Neural progenitor cell (in vitro differentiated cells): Measurements from ENCODE around the gene YKT6. TPM values are rescaled to one million over a fixed set of nuclear protein-coding genes. Genes with fewer than 3 reads are reported as not detected.

ENCODE experiments used
- DNase-seq: peaks from one replicate; pipeline ENCODE4 v3.0.0-alpha.2; 2016; ENCODE audit warnings: low spot score
- H2AFZ ChIP-seq: fragments of 200-600 bp; sonication (generic); replicated peaks from 2 replicates; pipeline ENCODE4 v1.6.1; 2016; ENCODE audit warnings: antibody characterized with exemption
- H3F3A ChIP-seq: fragments of 200-600 bp; sonication (generic); 2 replicates; pipeline ENCODE4 v1.6.1; 2016; ENCODE audit warnings: antibody characterized with exemption, low read depth
- H3K27ac ChIP-seq: fragments of 200-600 bp; sonication (generic); 2 replicates; pipeline ENCODE4 v1.5.1; 2016; ENCODE audit warnings: mild to moderate bottlenecking
- H3K27me3 ChIP-seq: fragments of 200-600 bp; sonication (generic); 2 replicates; pipeline ENCODE4 v1.6.1; 2016; ENCODE audit warnings: mild to moderate bottlenecking, moderate library complexity
- H3K36me3 ChIP-seq: fragments of 200-600 bp; sonication (generic); 2 replicates; pipeline ENCODE4 v1.5.1; 2016
- H3K4me1 ChIP-seq: fragments of 200-600 bp; sonication (generic); 2 replicates; pipeline ENCODE4 v1.6.1; 2016; ENCODE audit warnings: mixed run types
- H3K4me2 ChIP-seq: fragments of 200-600 bp; sonication (generic); 2 replicates; pipeline ENCODE4 v1.6.1; 2016
- H3K4me3 ChIP-seq: fragments of 200-600 bp; sonication (generic); 2 replicates; pipeline ENCODE4 v1.5.1; 2016
- H3K79me2 ChIP-seq: fragments of 200-600 bp; sonication (generic); 2 replicates; pipeline ENCODE4 v1.6.1; 2016; ENCODE audit warnings: low read depth
- H3K9ac ChIP-seq: fragments of 200-600 bp; sonication (generic); 2 replicates; pipeline ENCODE4 v1.6.1; 2016
- H3K9me3 ChIP-seq: fragments of 200-600 bp; sonication (generic); 2 replicates; pipeline ENCODE4 v1.5.1; 2016; ENCODE audit warnings: low read depth
- H4K20me1 ChIP-seq: fragments of 200-600 bp; sonication (generic); 2 replicates; pipeline ENCODE4 v1.6.1; 2016; ENCODE audit warnings: low read depth
- H3K27ac Mint-ChIP-seq: 3 replicates; pipeline ENCODE4 v1.8.0; 2021; ENCODE audit warnings: mixed read lengths
- H3K27me3 Mint-ChIP-seq: 2 replicates; pipeline ENCODE4 v1.8.0; 2022; ENCODE audit warnings: low read depth, mild to moderate bottlenecking, inconsistent platforms, moderate library complexity, mixed read lengths; ENCODE audit not compliant: insufficient read depth
- H3K36me3 Mint-ChIP-seq: 3 replicates; pipeline ENCODE4 v1.8.0; 2021; ENCODE audit warnings: mixed read lengths
- H3K4me1 Mint-ChIP-seq: 3 replicates; pipeline ENCODE4 v1.8.0; 2021; ENCODE audit warnings: mixed read lengths
- H3K4me3 Mint-ChIP-seq: 3 replicates; pipeline ENCODE4 v1.8.0; 2021; ENCODE audit warnings: mild to moderate bottlenecking, moderate library complexity, mixed read lengths
- H3K9me3 Mint-ChIP-seq: 3 replicates; pipeline ENCODE4 v1.8.0; 2020; ENCODE audit warnings: mixed read lengths
- EZH2 ChIP-seq: fragments of 200-600 bp; sonication (generic); IDR thresholded peaks from 2 replicates; pipeline ENCODE4 v1.6.1; 2017; ENCODE audit warnings: antibody characterized with exemption, mild to moderate bottlenecking, moderate library complexity
- EZH2phosphoT487 ChIP-seq: fragments of 200-600 bp; sonication (generic); IDR thresholded peaks from 2 replicates; pipeline ENCODE4 v1.6.1; 2017; ENCODE audit warnings: antibody characterized with exemption
- total RNA-seq: library from RNA; depleted of rRNA; stranded (reverse); fragments of >200 nt; gene quantifications from 2 replicates; pipeline ENCODE4 v1.2.3, GENCODE V29; 2015; ENCODE audit warnings: low replicate concordance
- TF ChIP-seq, protein P1 (sequence below): fragments of 200-600 bp; sonication (generic); IDR thresholded peaks from 2 replicates; pipeline ENCODE4 v1.5.1; 2017; ENCODE audit warnings: antibody characterized with exemption, mild to moderate bottlenecking

YKT6 gene
- total RNA-seq, 1 donor from 2014 or later: 43.8 TPM

DNA sequence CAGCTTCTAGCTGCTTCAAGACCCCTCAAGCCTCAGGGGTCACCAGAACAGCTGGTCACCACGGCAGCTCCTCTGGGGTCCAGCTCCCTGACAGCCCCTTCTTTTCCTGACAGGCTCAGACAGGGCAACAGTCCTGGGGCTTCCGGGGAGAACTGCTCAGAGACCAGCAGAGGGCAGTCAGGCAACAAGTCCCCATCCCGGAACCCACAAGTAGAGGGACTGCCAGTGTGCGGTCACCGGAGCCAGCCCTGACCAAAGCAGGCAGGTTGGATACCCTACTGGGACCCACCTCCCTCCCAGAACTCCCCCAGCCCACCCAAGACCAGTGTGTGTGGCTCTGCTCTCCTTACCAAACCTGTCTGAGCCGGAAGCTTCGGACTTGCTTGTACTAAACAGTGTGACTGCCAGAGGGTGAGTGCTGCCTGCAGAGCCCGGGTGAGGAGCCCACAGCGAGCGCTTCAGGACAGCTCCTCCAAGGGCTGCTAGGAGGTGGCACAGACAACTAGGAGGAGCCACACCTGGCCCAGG is 40.3 kb downstream of the YKT6 start:
- Mint-ChIP-seq H3K27ac (no peak overlapping the region), H3K9me3 (no peaks in the 10 kb centered on the region), H3K4me1 (peaks cover 14% of the 10 kb centered on the region), H3K27me3 (peaks cover 3% of the 10 kb centered on the region), H3K4me3 (no peak overlapping the region), H3K36me3 (no peaks in the 10 kb centered on the region)
- Histone ChIP-seq H3K27ac (no peak overlapping the region), H3K4me2 (no peak overlapping the region), H2AFZ (peak overlapping the region; percentile 71), H3K27me3 (no peaks in the 10 kb centered on the region), H3K79me2 (no peaks in the 10 kb centered on the region), H4K20me1 (no peaks in the 10 kb centered on the region), H3K9me3 (no peaks in the 10 kb centered on the region), H3K4me1 (peaks cover 9% of the 10 kb centered on the region), H3K36me3 (no peaks in the 10 kb centered on the region), H3F3A (no peaks in the 10 kb centered on the region), H3K4me3 (no peak overlapping the region), H3K9ac (no peak overlapping the region)
- TF ChIP-seq, protein P1, sequence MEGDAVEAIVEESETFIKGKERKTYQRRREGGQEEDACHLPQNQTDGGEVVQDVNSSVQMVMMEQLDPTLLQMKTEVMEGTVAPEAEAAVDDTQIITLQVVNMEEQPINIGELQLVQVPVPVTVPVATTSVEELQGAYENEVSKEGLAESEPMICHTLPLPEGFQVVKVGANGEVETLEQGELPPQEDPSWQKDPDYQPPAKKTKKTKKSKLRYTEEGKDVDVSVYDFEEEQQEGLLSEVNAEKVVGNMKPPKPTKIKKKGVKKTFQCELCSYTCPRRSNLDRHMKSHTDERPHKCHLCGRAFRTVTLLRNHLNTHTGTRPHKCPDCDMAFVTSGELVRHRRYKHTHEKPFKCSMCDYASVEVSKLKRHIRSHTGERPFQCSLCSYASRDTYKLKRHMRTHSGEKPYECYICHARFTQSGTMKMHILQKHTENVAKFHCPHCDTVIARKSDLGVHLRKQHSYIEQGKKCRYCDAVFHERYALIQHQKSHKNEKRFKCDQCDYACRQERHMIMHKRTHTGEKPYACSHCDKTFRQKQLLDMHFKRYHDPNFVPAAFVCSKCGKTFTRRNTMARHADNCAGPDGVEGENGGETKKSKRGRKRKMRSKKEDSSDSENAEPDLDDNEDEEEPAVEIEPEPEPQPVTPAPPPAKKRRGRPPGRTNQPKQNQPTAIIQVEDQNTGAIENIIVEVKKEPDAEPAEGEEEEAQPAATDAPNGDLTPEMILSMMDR: peak; percentile 73
- TF ChIP-seq EZH2 (no peak), EZH2phosphoT487 (no peak)
- peak; percentile 91 for DNase-seq

DNA sequence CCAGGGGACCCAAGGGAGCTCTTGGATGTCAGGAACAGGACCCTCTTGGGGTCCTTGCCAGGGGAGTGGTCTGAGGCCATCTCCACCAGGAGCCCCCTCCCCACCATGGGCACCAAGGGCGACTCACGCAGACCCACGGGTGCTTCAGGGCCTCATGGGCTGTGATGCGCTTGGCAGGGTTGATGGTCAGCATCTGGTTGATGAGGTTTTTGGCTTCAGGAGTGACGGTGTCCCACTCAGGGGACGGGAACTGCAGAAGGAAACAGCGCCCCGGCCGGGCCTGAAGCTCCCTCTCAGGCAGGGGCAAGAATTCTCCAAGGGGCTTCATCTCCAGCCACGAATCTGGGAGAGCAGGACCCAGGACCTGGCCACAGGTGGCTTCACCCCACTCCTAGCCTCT is 41.3 kb downstream of the YKT6 start:
- Histone ChIP-seq H3K27ac (no peak overlapping the region), H3K27me3 (no peaks in the 10 kb centered on the region), H4K20me1 (no peaks in the 10 kb centered on the region), H3K36me3 (no peaks in the 10 kb centered on the region), H3K9ac (no peak overlapping the region), H3K4me1 (no peaks in the 10 kb centered on the region), H2AFZ (no peak overlapping the region), H3K79me2 (no peaks in the 10 kb centered on the region), H3K4me2 (no peak overlapping the region), H3K4me3 (no peak overlapping the region), H3K9me3 (no peaks in the 10 kb centered on the region), H3F3A (no peaks in the 10 kb centered on the region)
- H3K4me1 Mint-ChIP-seq: peaks cover 6% of the 10 kb centered on the region
- no peak for DNase-seq
- H3K27ac Mint-ChIP-seq: no peak overlapping the region
- no peaks in the 10 kb centered on the region for H3K9me3 Mint-ChIP-seq
- no peak overlapping the region for H3K4me3 Mint-ChIP-seq
- H3K36me3 Mint-ChIP-seq: no peaks in the 10 kb centered on the region
- peaks cover 8% of the 10 kb centered on the region for H3K27me3 Mint-ChIP-seq
- TF ChIP-seq EZH2phosphoT487 (no peak), EZH2 (no peak)
- TF ChIP-seq, protein P1: no peak

DNA sequence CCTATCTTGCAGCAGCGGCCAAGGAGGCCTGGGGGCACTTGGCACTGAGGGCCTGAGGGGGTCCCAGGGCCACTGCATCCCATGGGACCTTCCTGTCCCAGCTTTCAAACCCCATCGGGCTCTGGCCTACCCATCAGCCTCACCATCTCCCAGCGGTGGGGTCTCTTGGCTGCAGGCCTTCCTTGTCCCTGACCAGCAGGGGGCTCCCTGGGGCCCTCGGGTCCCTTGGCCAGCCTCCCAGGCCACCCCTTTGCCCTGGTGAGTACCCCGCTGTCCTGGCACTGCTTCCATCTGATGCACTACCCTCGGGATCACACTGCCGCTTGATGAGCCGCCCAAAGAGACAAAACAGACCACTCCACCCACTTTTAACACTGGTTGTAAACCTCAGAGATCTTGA is 43.5 kb downstream of the YKT6 start:
- Histone ChIP-seq H3K79me2 (no peaks in the 10 kb centered on the region), H3K27me3 (no peaks in the 10 kb centered on the region), H2AFZ (no peak overlapping the region), H3K36me3 (no peaks in the 10 kb centered on the region), H3K9ac (no peak overlapping the region), H3K4me3 (no peak overlapping the region), H3K4me2 (no peak overlapping the region), H3K9me3 (no peaks in the 10 kb centered on the region), H3K27ac (no peak overlapping the region), H3K4me1 (no peaks in the 10 kb centered on the region), H4K20me1 (no peaks in the 10 kb centered on the region), H3F3A (no peaks in the 10 kb centered on the region)
- no peaks in the 10 kb centered on the region for H3K36me3 Mint-ChIP-seq
- TF ChIP-seq EZH2: no peak
- TF ChIP-seq, protein P1: peak; percentile 62
- no peak for TF ChIP-seq EZH2phosphoT487
- peak; percentile 68 for DNase-seq
- peak overlapping the region; percentile 27 for H3K27ac Mint-ChIP-seq
- no peak overlapping the region for H3K4me3 Mint-ChIP-seq
- no peaks in the 10 kb centered on the region for H3K9me3 Mint-ChIP-seq
- H3K4me1 Mint-ChIP-seq: peaks cover 3% of the 10 kb centered on the region
- H3K27me3 Mint-ChIP-seq: peaks cover 8% of the 10 kb centered on the region
